NB4 (cell line): ENCODE measurements around the gene FAM3C.

Experiments
- CTCF ChIP-seq: IDR thresholded peaks from one replicate; pipeline ENCODE4 v1.5.1; 2012; ENCODE audit warnings: low read depth, low read length
- MAX ChIP-seq: IDR thresholded peaks from 2 replicates; pipeline ENCODE4 v1.6.1; 2011; ENCODE audit warnings: low read depth, low read length
- MYC ChIP-seq: IDR thresholded peaks from 2 replicates; pipeline ENCODE4 v1.6.1; 2011; ENCODE audit warnings: low read depth, low read length
- POLR2A ChIP-seq: IDR thresholded peaks from 2 replicates; pipeline ENCODE4 v1.6.1; 2011; ENCODE audit warnings: mild to moderate bottlenecking; ENCODE audit not compliant: insufficient read length; ENCODE audit errors: extremely low read depth

- no peak for TF ChIP-seq POLR2A
- no peak for TF ChIP-seq CTCF
- no peak for TF ChIP-seq MYC
- TF ChIP-seq MAX: no peak
Observed at GRCh38 chr7:121341933-121342332, 54.2 kb downstream of the FAM3C start.
